OCI-LY7 (cell line): ENCODE measurements around the gene CFAP157. TPM values are rescaled to one million over a fixed set of nuclear protein-coding genes. Genes with fewer than 3 reads are reported as not detected.

ENCODE experiments used
- BruUV-seq: library from RNA; stranded (reverse); fragments of 400-500 nt; replicated peaks from 2 replicates; lab custom pipeline; 2021; lab: Mats Ljungman, UMichigan
- CTCF ChIA-PET: fragments of 300-600 bp; sonication (Branson Sonifier 250); formaldehyde crosslinking; loops from one replicate; lab custom pipeline; 2022; ENCODE audit warnings: antibody characterized with exemption; ENCODE audit not compliant: unreplicated experiment; lab: Charles Lee
- POLR2A ChIA-PET: fragments of 300-600 bp; sonication (Branson Sonifier 250); formaldehyde crosslinking; loops from one replicate; lab custom pipeline; 2022; ENCODE audit warnings: antibody characterized with exemption; lab: Charles Lee
- DNase-seq: peaks from one replicate; pipeline ENCODE4 v3.0.0-alpha.2; 2015; ENCODE audit warnings: low spot score
- H2AFZ ChIP-seq: fragments of 200-600 bp; sonication (generic), shearing (Covaris generic); 2 replicates; pipeline ENCODE4 v1.6.1; 2014; ENCODE audit warnings: mild to moderate bottlenecking, antibody characterized with exemption, low read length, moderate library complexity
- H3K27ac ChIP-seq: fragments of 200-600 bp; sonication (generic); 2 replicates; pipeline ENCODE4 v1.5.1; 2014; ENCODE audit warnings: mixed run types, low read depth, mild to moderate bottlenecking, moderate library complexity, low read length, inconsistent platforms; ENCODE audit not compliant: poor library complexity, severe bottlenecking
- H3K36me3 ChIP-seq: fragments of 200-600 bp; sonication (generic); 2 replicates; pipeline ENCODE4 v1.6.1; 2014; ENCODE audit warnings: mild to moderate bottlenecking, antibody characterized with exemption, low read length, moderate library complexity, mixed read lengths; ENCODE audit not compliant: insufficient read depth
- H3K4me1 ChIP-seq: fragments of 200-600 bp; sonication (generic); 2 replicates; pipeline ENCODE4 v1.5.1; 2014; ENCODE audit warnings: mild to moderate bottlenecking, low read length; ENCODE audit not compliant: insufficient read depth, poor library complexity, severe bottlenecking
- H3K4me2 ChIP-seq: fragments of 200-600 bp; sonication (generic); 2 replicates; pipeline ENCODE4 v1.6.1; 2014; ENCODE audit warnings: mild to moderate bottlenecking, low read length
- H3K4me3 ChIP-seq: fragments of 200-600 bp; sonication (generic); 2 replicates; pipeline ENCODE4 v1.5.1; 2014; ENCODE audit warnings: mild to moderate bottlenecking, low read depth, low read length; ENCODE audit not compliant: poor library complexity, severe bottlenecking
- H3K79me2 ChIP-seq: fragments of 200-600 bp; sonication (generic); 2 replicates; pipeline ENCODE4 v1.6.1; 2016; ENCODE audit warnings: low read depth, mild to moderate bottlenecking, low read length, moderate library complexity, mixed read lengths; ENCODE audit not compliant: insufficient read depth
- H3K9me2 ChIP-seq: fragments of 200-600 bp; sonication (generic); 2 replicates; pipeline ENCODE4 v1.6.1; 2016; ENCODE audit warnings: mild to moderate bottlenecking, low read length, mixed read lengths; ENCODE audit not compliant: insufficient read depth
- H3K9me3 ChIP-seq: fragments of 200-600 bp; sonication (generic); 2 replicates; pipeline ENCODE4 v1.6.1; 2014; ENCODE audit warnings: mild to moderate bottlenecking, mixed run types, low read length, mixed read lengths
- H4K20me1 ChIP-seq: fragments of 200-600 bp; sonication (generic); 2 replicates; pipeline ENCODE4 v1.6.1; 2014; ENCODE audit warnings: mild to moderate bottlenecking, antibody characterized with exemption, low read length, moderate library complexity, mixed read lengths; ENCODE audit not compliant: insufficient read depth
- EZH2phosphoT487 ChIP-seq: fragments of 200-600 bp; sonication (generic); IDR thresholded peaks from 2 replicates; pipeline ENCODE4 v1.6.1; 2018; ENCODE audit warnings: low read depth, borderline replicate concordance, mild to moderate bottlenecking, mixed run types, antibody characterized with exemption, low read length, moderate library complexity, mixed read lengths
- intact Hi-C: fragments of 100-400 bp; cut with micrococcal nuclease; formaldehyde crosslinking; loops from one replicate; pipeline ENCODE4 v1.10.0; 2022; ENCODE audit not compliant: unreplicated experiment
- total RNA-seq, 2 experiments: library from RNA; depleted of rRNA in 1 of 2; stranded (reverse); fragments of >200 nt in 1 of 2; shearing (Covaris generic) in 1 of 2; gene quantifications; 2 replicates each; pipeline ENCODE4 v1.2.3, GENCODE V29; 2014 to 2022
- TF ChIP-seq, protein P1 (sequence below): fragments of 200-600 bp; sonication (generic); conservative IDR thresholded peaks from 2 replicates; pipeline ENCODE4 v1.5.1; 2014; ENCODE audit warnings: mild to moderate bottlenecking, antibody characterized with exemption, low read length, moderate library complexity, mixed read lengths

CFAP157 gene
- total RNA-seq, 2 experiments from 2014 or later = 0.13 to 0.22 TPM

DNA sequence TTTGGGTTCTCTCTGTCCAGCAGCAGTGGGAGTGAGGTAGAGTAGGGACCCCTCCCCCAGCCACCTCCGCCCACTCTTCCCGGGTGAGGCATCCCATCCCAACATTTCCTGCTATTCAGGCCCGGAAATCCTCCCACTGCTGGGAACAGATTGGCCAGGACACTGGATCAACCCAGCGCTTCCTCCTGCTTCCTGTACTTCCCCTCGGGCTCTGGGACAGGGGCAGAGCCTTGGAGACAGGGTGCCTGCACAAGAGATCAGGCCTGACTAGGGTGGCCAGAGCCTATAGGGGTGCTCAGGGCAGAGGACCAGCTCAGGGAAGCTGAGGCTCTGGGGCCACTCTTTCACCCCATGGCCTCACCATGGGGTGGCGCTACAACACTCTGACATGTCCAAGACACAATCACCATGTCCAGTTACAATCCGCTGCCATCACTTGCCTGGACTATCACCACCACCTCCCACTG is 57.2 kb downstream of the CFAP157 start:
- peak; percentile 51 for DNase-seq
- Histone ChIP-seq H3K9me3 (no peaks in the 10 kb centered on the region), H3K79me2 (0 out of 2 replicates have a peak, but pooled peaks cover 3% of the 10 kb centered on the region), H3K36me3 (peaks cover 57% of the 10 kb centered on the region), H4K20me1 (no peaks in the 10 kb centered on the region), H3K9me2 (no peaks in the 10 kb centered on the region), H3K4me1 (peaks cover 14% of the 10 kb centered on the region), H2AFZ (no peak overlapping the region), H3K4me2 (no peak overlapping the region), H3K27ac (no peak overlapping the region), H3K4me3 (no peak overlapping the region)
- TF ChIP-seq, protein P1, sequence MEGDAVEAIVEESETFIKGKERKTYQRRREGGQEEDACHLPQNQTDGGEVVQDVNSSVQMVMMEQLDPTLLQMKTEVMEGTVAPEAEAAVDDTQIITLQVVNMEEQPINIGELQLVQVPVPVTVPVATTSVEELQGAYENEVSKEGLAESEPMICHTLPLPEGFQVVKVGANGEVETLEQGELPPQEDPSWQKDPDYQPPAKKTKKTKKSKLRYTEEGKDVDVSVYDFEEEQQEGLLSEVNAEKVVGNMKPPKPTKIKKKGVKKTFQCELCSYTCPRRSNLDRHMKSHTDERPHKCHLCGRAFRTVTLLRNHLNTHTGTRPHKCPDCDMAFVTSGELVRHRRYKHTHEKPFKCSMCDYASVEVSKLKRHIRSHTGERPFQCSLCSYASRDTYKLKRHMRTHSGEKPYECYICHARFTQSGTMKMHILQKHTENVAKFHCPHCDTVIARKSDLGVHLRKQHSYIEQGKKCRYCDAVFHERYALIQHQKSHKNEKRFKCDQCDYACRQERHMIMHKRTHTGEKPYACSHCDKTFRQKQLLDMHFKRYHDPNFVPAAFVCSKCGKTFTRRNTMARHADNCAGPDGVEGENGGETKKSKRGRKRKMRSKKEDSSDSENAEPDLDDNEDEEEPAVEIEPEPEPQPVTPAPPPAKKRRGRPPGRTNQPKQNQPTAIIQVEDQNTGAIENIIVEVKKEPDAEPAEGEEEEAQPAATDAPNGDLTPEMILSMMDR = peak; percentile 67
- TF ChIP-seq EZH2phosphoT487 = no peak
- no TSS peak for BruUV-seq
- ChIA-PET CTCF (no interaction called here), POLR2A (no interaction called here)
- intact Hi-C loops = loop anchor here (1.0 kb wide), 2 partner anchors 12 to 21 kb away; no protein-coding TSS in a partner anchor

DNA sequence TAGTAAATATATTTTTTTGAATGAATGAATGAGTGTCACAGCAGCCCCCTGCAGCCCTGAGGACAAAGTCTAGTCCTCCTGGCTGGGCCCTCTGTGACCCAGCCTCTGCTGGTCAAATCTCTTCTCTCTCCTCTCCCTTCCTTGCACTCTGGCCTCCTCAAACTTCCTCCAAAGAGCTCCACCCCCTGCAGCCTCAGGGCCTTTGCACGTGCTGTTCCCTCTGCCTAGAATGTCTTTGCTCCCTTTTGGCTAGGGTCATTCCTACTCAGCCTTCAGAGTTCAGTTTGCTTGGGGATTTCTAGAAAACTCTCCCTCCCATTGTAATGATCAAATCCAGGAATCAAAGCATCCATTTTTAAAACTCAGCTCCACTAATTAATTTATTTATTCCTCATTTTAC is 58.6 kb downstream of the CFAP157 start:
- Histone ChIP-seq H3K4me2 (no peak overlapping the region), H3K4me1 (peaks cover 24% of the 10 kb centered on the region), H3K9me2 (no peaks in the 10 kb centered on the region), H3K9me3 (no peaks in the 10 kb centered on the region), H4K20me1 (0 out of 2 replicates have a peak, but pooled peaks cover under 1% of the 10 kb centered on the region), H2AFZ (no peak overlapping the region), H3K27ac (no peak overlapping the region), H3K79me2 (peaks cover 14% of the 10 kb centered on the region; the same call in 1 of the 2 replicates), H3K4me3 (no peak overlapping the region), H3K36me3 (peaks cover 66% of the 10 kb centered on the region)
- POLR2A ChIA-PET = interaction anchor here (0.7 to 1.0 kb wide), 4 partner anchors 21 to 2000 kb away, joined by 3 to 5 read pairs (median 4); no protein-coding TSS in a partner anchor
- TF ChIP-seq, protein P1 = no peak
- no peak for TF ChIP-seq EZH2phosphoT487
- no peak for DNase-seq
- intact Hi-C loops = no loop called here
- BruUV-seq = no TSS peak
- CTCF ChIA-PET = interaction anchor here (0.9 kb wide), 1 partner anchor 19 kb away, joined by 3 read pairs; no protein-coding TSS in a partner anchor

Other genes with a start within 250 kb of the CFAP157 start
- gene STXBP1, start 94.7 kb upstream of the CFAP157 start, total RNA-seq (2014; rRNA removed; shearing (Covaris generic)) = 3.7 and 4.1 TPM in 2 replicates
- 20.4 and 22.1 TPM in 2 replicates for gene STXBP1, start 94.7 kb upstream of the CFAP157 start, total RNA-seq (2022)
- gene PTRH1, start 8.7 kb downstream of the CFAP157 start, total RNA-seq (2014; rRNA removed; shearing (Covaris generic)) = 11.1 and 12.4 TPM in 2 replicates
- gene PTRH1, start 8.7 kb downstream of the CFAP157 start, total RNA-seq (2022) = 8.9 and 10.2 TPM in 2 replicates
- not detected in 2 replicates for gene TTC16, start 9.1 kb downstream of the CFAP157 start, total RNA-seq (2014; rRNA removed; shearing (Covaris generic))
- gene TTC16, start 9.1 kb downstream of the CFAP157 start, total RNA-seq (2022) = not detected in 2 replicates
- gene TOR2A, start 28.3 kb downstream of the CFAP157 start, total RNA-seq (2014; rRNA removed; shearing (Covaris generic)) = 8.9 and 13.9 TPM in 2 replicates
- gene TOR2A, start 28.3 kb downstream of the CFAP157 start, total RNA-seq (2022) = 17.9 and 21.6 TPM in 2 replicates
- 38.5 and 40.0 TPM in 2 replicates for gene SH2D3C, start 71.7 kb downstream of the CFAP157 start, total RNA-seq (2014; rRNA removed; shearing (Covaris generic))
- gene SH2D3C, start 71.7 kb downstream of the CFAP157 start, total RNA-seq (2022) = 39.1 and 45.7 TPM in 2 replicates
- gene CDK9, start 79.0 kb downstream of the CFAP157 start, total RNA-seq (2014; rRNA removed; shearing (Covaris generic)) = 69.8 and 80.0 TPM in 2 replicates
- 123 and 136 TPM in 2 replicates for gene CDK9, start 79.0 kb downstream of the CFAP157 start, total RNA-seq (2022)
- 136 and 147 TPM in 2 replicates for gene FPGS, start 95.9 kb downstream of the CFAP157 start, total RNA-seq (2014; rRNA removed; shearing (Covaris generic))
- gene FPGS, start 95.9 kb downstream of the CFAP157 start, total RNA-seq (2022) = 132 and 165 TPM in 2 replicates
- not detected in 2 replicates for gene ENG, start 147.7 kb downstream of the CFAP157 start, total RNA-seq (2014; rRNA removed; shearing (Covaris generic))
- not detected in 2 replicates for gene ENG, start 147.7 kb downstream of the CFAP157 start, total RNA-seq (2022)
- 10.7 and 19.5 TPM in 2 replicates for gene AK1, start 170.7 kb downstream of the CFAP157 start, total RNA-seq (2014; rRNA removed; shearing (Covaris generic))
- 21.6 and 22.6 TPM in 2 replicates for gene AK1, start 170.7 kb downstream of the CFAP157 start, total RNA-seq (2022)
- gene ST6GALNAC6, start 192.6 kb downstream of the CFAP157 start, total RNA-seq (2014; rRNA removed; shearing (Covaris generic)) = 38.8 and 43.7 TPM in 2 replicates
- gene ST6GALNAC6, start 192.6 kb downstream of the CFAP157 start, total RNA-seq (2022) = 51.3 and 52.7 TPM in 2 replicates
- gene ST6GALNAC4, start 210.1 kb downstream of the CFAP157 start, total RNA-seq (2014; rRNA removed; shearing (Covaris generic)) = 112 and 180 TPM in 2 replicates
- gene ST6GALNAC4, start 210.1 kb downstream of the CFAP157 start, total RNA-seq (2022) = 118 and 125 TPM in 2 replicates
- gene PIP5KL1, start 223.8 kb downstream of the CFAP157 start, total RNA-seq (2014; rRNA removed; shearing (Covaris generic)) = 0.59 and 0.95 TPM in 2 replicates
- 4.4 and 4.6 TPM in 2 replicates for gene PIP5KL1, start 223.8 kb downstream of the CFAP157 start, total RNA-seq (2022)
- gene DPM2, start 230.9 kb downstream of the CFAP157 start, total RNA-seq (2014; rRNA removed; shearing (Covaris generic)) = 31.6 and 49.7 TPM in 2 replicates
- 47.7 and 50.7 TPM in 2 replicates for gene DPM2, start 230.9 kb downstream of the CFAP157 start, total RNA-seq (2022)